Natural killer cell treated with Interleukin-12 subunit alpha and Interleukin-12 subunit beta and Interleukin-15 and Interleukin-18, amount 100 ng/mL, for 72 hours (primary cell): Measurements from ENCODE around the gene NPB. TPM values are rescaled to one million over a fixed set of nuclear protein-coding genes. Genes with fewer than 3 reads are reported as not detected.

Source experiments
- ATAC-seq, 2 donors: fragments of 150-1000 bp; cut with Tn5 transposase in 1 of 2; sonication (Bioruptor Pico), chemical (Tn5 transposase) in 1 of 2; 2 replicates each; pipeline ENCODE4 v1.10.0; 2021
- DNase-seq: peaks from one replicate; pipeline ENCODE4 v3.0.0; 2022; ENCODE audit warnings: low spot score
- H3K27ac Mint-ChIP-seq, 2 donors: 1 replicate in 1 of 2; 2 replicates in 1 of 2; pipeline ENCODE4 v1.8.0; 2022; ENCODE audit warnings: mixed read lengths in 2 of 2, mild to moderate bottlenecking in 1 of 2, moderate library complexity in 1 of 2
- H3K27me3 Mint-ChIP-seq, 2 donors: 1 replicate in 1 of 2; 2 replicates in 1 of 2; pipeline ENCODE4 v1.8.0; 2022; ENCODE audit warnings: mixed read lengths in 2 of 2
- H3K36me3 Mint-ChIP-seq: one replicate; pipeline ENCODE4 v1.8.0; 2022; ENCODE audit warnings: mixed read lengths
- H3K4me1 Mint-ChIP-seq, 2 donors: 1 replicate in 1 of 2; 2 replicates in 1 of 2; pipeline ENCODE4 v1.8.0; 2022; ENCODE audit warnings: low read depth in 2 of 2, mixed read lengths in 2 of 2, mild to moderate bottlenecking in 1 of 2
- H3K4me3 Mint-ChIP-seq: one replicate; pipeline ENCODE4 v1.8.0; 2022; ENCODE audit warnings: mixed read lengths
- H3K9me3 Mint-ChIP-seq: 2 replicates; pipeline ENCODE4 v1.8.0; 2022; ENCODE audit warnings: mixed read lengths
- total RNA-seq, 2 donors: library from RNA; stranded (reverse); gene quantifications; one replicate each; pipeline ENCODE4 v1.2.3, GENCODE V29; 2022

Gene NPB
- total RNA-seq, 2 donors from 2014 or later, result 0.17 to 0.50 TPM

DNA sequence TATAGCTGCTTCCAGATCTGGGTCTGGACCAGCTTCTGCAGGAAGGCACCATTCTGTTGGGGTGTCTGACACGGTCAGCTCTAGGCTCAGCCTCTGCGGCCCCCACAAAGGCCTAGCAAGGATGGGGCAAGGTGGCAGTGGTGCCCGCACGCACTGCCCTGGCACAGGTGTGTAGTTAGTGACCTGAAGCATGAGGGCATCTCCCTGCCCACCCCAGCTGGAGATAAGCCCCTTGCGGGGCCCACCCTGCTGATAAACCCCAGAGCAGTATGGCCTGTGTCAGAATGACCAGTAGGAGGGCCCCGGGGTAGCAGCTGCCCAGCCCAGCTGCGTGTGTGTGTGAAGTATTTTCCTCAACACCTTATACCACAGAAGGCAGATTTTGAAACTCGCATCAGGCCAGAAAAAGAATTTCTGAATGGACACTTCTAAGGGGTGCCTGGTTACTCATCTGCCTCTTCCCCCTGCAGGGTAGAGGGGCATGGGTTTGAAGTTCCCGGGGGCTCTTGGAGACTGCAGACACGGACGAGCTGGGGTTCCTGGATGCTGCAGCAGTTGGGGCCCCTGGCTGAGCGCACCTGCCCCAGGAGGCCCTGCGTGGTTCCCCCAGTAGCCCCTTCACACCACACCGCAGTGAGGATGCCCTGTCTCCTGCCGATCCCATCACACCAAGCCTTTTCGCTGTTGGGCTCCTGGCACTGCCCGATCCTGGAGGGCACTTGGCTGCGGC, 35.4 kb upstream of the NPB start:
- DNase-seq (no peak), ATAC-seq (no peak)
- peaks cover 14 to 41% of the 10 kb centered on the region in 2 donors for H3K4me1 Mint-ChIP-seq
- H3K4me3 Mint-ChIP-seq, result no peak overlapping the region
- H3K27ac Mint-ChIP-seq, result peak overlapping the region in 1 of 2 donors; percentile 59
- no peaks in the 10 kb centered on the region for H3K9me3 Mint-ChIP-seq
- H3K36me3 Mint-ChIP-seq, result peaks cover 5% of the 10 kb centered on the region
- H3K27me3 Mint-ChIP-seq, result no peaks in the 10 kb centered on the region

DNA sequence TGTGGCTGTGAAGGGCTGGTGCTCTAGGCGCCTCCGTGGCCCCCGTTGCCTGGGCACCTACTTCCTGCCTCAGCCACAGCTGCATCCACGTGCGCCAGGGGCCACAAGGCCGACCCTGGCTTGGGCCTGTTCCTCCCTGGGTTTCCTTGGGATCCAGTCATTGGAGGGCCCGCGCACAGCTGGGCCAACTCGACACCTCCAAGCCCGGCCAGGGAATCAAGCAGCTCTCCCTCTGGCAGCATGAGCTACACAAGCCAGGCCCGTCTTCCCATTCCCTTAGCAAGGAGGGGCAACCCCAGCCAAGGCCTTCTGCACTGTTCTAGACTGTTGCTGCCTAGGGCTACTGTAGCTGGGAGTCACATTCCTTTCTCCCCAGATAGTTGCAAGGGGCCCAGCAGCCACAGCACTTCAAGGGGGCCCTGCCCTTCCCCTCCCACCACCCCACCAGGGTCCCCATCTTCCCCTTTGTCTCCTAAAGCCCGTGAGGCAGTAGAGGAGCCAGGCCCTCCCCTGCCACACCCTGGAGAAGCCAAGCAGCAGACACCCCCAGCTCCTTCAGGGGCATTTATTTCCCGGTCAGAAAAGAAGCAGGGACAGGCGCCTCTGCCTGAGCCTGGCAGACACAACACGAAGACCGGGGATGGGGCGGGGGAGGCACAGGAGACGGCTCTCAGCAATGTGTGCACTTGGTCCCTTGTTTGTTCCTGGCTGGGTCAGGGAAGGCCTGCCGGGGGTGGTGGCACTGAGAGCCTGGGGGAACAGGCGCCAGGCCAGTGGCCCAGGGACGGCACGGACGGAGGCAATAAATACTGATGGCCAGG, 34.7 kb upstream of the NPB start:
- ATAC-seq (no peak), DNase-seq (no peak)
- peak overlapping the region; percentile 53 to 59 for H3K27ac Mint-ChIP-seq
- H3K9me3 Mint-ChIP-seq, result no peaks in the 10 kb centered on the region
- peaks cover 19 to 41% of the 10 kb centered on the region in 2 donors for H3K4me1 Mint-ChIP-seq
- H3K27me3 Mint-ChIP-seq, result no peaks in the 10 kb centered on the region
- peaks cover 5% of the 10 kb centered on the region for H3K36me3 Mint-ChIP-seq
- H3K4me3 Mint-ChIP-seq, result peak overlapping the region; percentile 50

DNA sequence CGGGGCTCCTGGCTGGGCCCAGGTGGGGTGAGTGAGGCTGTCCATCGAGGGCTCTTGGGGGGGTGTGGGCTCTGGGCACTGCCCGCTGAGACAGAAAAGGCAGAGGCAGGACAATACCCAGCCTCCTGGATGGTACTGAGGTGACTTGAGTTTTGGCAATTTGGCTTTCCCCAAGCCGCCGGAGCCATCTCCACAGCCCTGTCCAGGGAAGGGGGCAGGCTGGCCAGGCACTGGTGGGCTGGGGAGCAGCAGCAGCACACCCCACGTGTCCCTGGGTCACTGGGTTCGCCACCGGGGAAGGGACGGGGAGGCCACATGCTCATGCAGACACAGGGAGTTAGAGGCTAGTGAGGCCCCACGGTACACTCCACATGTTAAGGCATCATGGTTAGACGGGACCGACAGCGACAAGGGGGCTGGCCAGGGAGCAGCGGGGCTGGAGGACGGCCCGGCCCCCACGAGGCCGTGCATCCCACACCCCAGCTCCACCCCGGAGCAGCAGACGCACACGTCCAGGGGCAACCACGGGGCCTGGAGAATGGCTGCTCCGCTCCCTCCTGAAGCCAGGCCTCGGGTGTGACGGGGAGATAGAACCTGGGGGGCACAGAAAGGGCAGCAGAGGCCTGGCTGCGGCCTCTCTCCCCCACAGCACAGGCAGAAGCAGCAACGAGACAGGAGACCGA, 33.9 kb upstream of the NPB start:
- H3K9me3 Mint-ChIP-seq, result no peaks in the 10 kb centered on the region
- DNase-seq (no peak), ATAC-seq (no peak)
- no peaks in the 10 kb centered on the region for H3K27me3 Mint-ChIP-seq
- peak overlapping the region; percentile 50 for H3K4me3 Mint-ChIP-seq
- H3K27ac Mint-ChIP-seq, result peak overlapping the region in 1 of 2 donors; percentile 53
- peaks cover 21 to 39% of the 10 kb centered on the region in 2 donors for H3K4me1 Mint-ChIP-seq
- H3K36me3 Mint-ChIP-seq, result no peaks in the 10 kb centered on the region

DNA sequence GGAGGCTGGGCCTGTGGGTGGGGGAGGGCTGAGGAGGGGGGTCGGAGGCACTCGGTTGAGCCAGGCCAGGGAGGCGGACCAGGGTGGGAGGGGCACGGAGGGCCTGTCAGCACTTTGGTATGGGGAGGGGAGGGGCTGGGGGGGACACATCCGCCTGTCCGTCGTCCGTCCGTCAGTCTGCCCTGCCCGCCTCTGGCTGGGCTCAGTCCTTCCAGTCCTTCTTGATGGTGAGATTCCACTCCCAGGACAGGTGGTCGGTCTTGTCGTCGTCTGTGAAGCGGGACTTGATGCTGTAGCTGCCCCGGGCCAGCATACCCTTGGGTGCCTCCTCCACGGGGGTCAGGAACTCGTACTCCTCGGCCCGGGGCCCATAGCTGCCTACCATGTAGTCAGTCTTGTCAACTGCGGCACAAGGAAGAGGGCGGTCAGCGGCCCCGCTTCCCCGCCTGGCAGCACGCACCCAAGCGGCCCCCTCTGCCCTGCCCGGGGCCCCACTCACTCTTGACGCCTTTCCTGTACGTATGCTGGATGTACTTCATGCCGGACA, 33.3 kb upstream of the NPB start:
- DNase-seq, result no peak
- ATAC-seq, result no peak
- peak overlapping the region; percentile 53 to 86 for H3K27ac Mint-ChIP-seq
- no peaks in the 10 kb centered on the region for H3K27me3 Mint-ChIP-seq
- H3K4me3 Mint-ChIP-seq, result peak overlapping the region; percentile 87
- H3K9me3 Mint-ChIP-seq, result no peaks in the 10 kb centered on the region
- no peaks in the 10 kb centered on the region for H3K36me3 Mint-ChIP-seq
- peaks cover 17 to 33% of the 10 kb centered on the region in 2 donors for H3K4me1 Mint-ChIP-seq

DNA sequence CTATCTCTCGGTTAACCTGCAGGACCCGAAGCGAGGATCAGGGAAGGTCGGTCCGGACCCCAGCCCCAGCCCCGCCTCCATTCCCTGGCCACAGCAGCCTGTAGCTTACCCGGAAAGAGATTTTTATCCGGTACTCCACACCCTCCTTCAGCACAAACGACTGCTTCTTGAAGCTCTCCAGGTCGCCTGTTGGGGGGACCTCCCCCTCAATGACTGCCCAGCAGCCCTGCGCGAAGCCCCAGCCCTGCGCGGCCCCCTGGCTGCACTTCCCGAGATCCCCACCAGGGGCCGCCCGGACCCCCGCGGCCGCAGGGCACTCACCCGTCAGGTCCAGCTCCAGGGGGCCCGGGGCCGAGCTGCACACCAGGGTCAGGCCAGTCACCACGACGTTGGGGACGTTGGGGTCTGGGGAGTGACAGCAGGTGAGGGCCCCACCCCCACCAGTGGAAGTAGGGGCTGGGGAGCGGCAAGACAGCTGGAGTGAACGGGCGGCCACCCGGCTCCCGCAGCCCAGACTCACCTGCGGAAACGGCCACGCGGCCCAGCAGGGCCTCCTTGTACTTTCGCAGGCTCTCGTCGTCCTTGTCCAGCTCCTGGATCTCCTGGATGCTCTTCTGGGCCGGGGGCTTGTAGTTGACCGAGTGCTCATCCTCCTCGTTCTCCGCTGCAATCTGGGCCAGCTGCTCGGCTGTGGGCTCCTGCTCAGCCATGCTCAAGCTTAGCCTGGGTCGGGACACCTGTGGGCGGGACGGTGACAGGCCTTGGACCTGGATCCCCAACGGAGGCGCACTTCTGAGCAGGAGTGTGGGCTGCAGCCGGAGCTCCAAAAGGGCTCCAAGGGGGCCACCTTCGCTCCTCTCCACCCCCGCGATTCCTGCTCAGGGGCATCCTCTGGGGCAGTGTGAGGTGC, 32.6 kb upstream of the NPB start:
- no peaks in the 10 kb centered on the region for H3K9me3 Mint-ChIP-seq
- H3K4me3 Mint-ChIP-seq, result peak overlapping the region; percentile 87
- peak overlapping the region; percentile 86 to 88 for H3K27ac Mint-ChIP-seq
- H3K36me3 Mint-ChIP-seq, result no peaks in the 10 kb centered on the region
- peaks cover 16 to 32% of the 10 kb centered on the region in 2 donors for H3K4me1 Mint-ChIP-seq
- DNase-seq (no peak), ATAC-seq (no peak)
- no peaks in the 10 kb centered on the region for H3K27me3 Mint-ChIP-seq

DNA sequence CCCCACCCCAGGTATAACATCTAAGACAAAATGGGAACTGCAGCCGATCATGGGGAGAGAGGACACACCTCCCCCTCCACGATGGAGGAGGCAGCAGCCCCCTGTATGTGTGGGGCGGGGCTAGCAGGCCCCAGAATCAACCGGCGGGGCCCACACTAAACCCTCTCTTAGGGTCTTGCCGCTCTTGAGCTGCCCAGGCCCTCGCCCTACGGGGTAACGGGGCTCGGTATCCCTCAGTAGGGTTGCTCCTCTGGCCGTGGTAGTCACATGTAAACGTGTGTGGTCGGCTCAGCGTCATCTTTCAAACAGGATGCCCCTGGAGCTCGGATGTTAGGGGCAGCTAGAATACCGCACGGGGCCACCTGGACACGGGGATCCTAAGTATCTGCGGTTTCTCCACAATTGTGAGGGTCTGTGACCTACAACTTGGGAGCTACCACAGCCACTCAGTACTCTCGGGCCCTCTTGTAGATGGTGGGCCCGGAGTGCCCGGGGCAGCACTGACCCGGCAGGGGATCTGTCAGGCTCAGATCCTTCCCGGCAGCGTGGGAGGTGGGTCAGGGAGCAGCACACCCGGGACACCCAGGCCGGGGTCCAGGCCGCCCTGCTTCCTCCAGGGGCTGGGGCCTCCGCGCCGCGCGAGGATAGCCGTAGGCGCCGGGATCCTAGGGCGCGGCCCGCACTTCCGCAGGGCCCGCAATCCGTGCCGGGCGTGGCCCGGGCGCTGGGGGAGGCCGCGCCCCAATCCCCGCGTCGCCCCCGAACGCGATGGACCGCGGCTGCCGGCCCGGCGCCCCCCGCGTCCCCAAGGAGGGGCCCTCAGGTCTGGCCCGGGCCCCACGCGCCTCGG, 31.7 kb upstream of the NPB start:
- Mint-ChIP-seq H3K4me3 (peak overlapping the region; percentile 87), H3K36me3 (no peaks in the 10 kb centered on the region), H3K9me3 (no peaks in the 10 kb centered on the region), H3K4me1 (peaks cover 16 to 26% of the 10 kb centered on the region in 2 donors), H3K27me3 (no peaks in the 10 kb centered on the region), H3K27ac (peak overlapping the region; percentile 86 to 88)
- no peak for DNase-seq
- peak; percentile 48 to 57 for ATAC-seq

DNA sequence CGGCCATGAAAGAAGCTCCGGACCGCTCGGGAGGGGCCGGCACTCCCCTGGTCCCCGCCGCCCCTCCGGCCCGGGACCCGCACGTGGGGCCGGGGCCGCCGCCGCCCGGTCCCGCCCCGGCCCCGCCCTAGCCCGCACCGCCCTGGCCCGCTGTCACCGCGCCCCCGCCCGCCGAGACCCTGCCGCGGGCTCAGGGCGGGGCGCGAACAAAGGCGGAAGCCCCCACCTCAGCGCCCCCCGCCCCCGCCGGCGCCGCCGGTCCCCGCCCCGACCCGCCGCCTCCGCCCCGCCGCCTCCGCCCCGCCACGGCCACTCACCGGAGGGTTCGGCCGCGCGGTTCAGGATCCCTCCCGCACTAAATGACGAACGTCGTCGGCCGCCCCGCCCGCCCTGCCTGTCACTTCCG, 31.1 kb upstream of the NPB start, which contains the start of gene ARHGDIA:
Gene ARHGDIA (minus strand): TSS at position 357 of the 406 bp plus-strand sequence. CDS start 1,407 bp downstream, outside the sequence.
- ATAC-seq, result peak; percentile 80 to 89
- peak within 1 kb of the TSS; percentile 87 for H3K4me3 Mint-ChIP-seq
- peak within 1 kb of the TSS; percentile 86 to 88 for H3K27ac Mint-ChIP-seq
- no peaks in the 10 kb centered on the region for H3K27me3 Mint-ChIP-seq
- peaks cover 16 to 23% of the 10 kb centered on the region in 2 donors for H3K4me1 Mint-ChIP-seq
- H3K9me3 Mint-ChIP-seq, result no peaks in the 10 kb centered on the region
- DNase-seq, result no peak
- H3K36me3 Mint-ChIP-seq, result no peaks in the 10 kb centered on the region

DNA sequence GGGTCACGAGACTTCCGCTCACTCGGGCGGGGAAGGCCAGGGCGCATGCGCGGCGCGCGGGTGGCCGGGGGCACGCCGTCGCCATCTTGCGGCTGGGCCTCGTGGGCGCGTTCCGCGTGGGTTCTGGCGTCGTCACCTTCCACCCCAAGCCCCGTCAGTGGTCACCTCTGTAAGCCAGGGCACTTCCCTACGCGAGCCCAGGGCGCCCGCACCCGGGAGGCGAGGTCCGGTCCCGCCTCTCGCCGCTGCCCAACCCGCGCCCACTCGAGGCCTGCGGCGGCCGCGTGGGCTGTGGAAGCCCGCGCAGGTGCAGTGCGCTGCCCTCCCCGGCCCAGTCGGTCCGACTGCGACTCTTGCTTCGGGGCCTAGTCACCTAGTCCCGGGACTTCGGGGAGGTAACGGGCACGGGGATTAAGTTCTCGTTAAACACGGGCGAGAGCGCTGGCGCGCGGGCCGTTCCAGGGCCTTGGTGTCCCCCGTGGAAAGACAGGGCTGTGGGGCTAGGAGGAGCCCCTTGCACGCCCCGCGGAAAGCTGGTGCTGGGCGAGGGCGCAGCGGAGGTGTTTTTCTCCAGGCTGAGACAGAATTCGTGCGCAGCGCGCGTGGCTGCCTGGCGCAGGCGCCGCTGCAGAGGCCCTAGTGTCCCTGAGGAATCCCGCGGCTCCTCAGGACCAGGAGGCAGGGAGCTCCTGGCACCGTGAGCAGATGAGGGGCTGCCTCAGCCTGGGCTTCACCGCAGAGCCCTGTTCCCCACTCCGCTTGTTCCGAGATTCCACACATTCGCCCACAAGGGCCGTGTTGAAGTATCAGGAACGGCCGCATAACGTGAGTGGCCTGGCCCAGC, 30.4 kb upstream of the NPB start:
- Mint-ChIP-seq H3K27ac (peak overlapping the region; percentile 79 to 84), H3K4me3 (peak overlapping the region; percentile 79)
- ATAC-seq, result peak in 1 of 2 donors; percentile 2

DNA sequence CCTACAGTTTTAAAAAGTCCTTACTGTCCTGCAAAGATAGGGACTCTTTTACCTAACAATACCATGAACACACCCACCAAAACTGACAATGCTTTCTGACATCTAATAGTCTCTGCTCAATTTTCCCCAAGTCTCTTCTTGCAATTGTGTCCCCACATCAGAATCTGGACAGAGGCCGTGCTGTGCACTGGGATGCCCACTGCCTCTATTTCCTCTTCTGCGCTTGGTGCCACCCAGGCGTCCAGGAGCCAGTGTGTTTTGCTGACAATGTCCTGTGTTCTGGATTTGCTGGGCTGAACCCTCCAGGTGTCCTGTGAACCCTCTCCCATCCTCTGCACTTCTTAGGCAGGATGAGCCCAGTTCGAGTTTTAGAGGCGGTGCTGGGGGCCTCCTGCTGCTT, 24.5 kb upstream of the NPB start:
- DNase-seq (no peak), ATAC-seq (no peak)
- Mint-ChIP-seq H3K9me3 (no peaks in the 10 kb centered on the region), H3K4me3 (no peak overlapping the region), H3K27me3 (no peaks in the 10 kb centered on the region), H3K36me3 (peaks cover 4% of the 10 kb centered on the region), H3K27ac (no peak overlapping the region), H3K4me1 (peaks cover 4 to 8% of the 10 kb centered on the region in 2 donors)

More for the DNA sequence above, 30.4 kb upstream of the NPB start:
- no peaks in the 10 kb centered on the region for H3K27me3 Mint-ChIP-seq
- DNase-seq, result peak; percentile 97
- peaks cover 16 to 23% of the 10 kb centered on the region in 2 donors for H3K4me1 Mint-ChIP-seq
- H3K36me3 Mint-ChIP-seq, result no peaks in the 10 kb centered on the region
- H3K9me3 Mint-ChIP-seq, result no peaks in the 10 kb centered on the region

DNA sequence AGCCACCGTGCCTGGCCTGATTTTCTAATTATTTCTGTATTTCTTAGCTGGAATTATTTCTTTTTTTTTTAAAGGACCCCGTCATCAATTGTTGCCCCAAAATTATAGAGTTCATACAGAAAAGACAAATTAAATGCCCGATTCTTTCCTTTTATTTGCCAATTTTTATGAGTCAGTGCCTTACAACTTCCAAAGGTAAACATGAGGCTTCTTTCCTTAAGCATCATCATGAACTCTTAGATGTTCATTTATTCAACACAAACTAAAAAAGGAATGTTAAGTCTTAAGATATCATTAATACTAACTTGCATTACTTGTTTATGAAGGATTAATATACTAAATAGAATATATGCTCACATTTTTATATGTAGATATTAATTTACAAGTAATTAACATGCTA, 23.7 kb upstream of the NPB start:
- DNase-seq (no peak), ATAC-seq (no peak)
- Mint-ChIP-seq H3K36me3 (peaks cover 4% of the 10 kb centered on the region), H3K27ac (no peak overlapping the region), H3K27me3 (no peaks in the 10 kb centered on the region), H3K4me1 (peaks cover 0 to under 1% of the 10 kb centered on the region in 2 donors), H3K4me3 (no peak overlapping the region), H3K9me3 (no peaks in the 10 kb centered on the region)

DNA sequence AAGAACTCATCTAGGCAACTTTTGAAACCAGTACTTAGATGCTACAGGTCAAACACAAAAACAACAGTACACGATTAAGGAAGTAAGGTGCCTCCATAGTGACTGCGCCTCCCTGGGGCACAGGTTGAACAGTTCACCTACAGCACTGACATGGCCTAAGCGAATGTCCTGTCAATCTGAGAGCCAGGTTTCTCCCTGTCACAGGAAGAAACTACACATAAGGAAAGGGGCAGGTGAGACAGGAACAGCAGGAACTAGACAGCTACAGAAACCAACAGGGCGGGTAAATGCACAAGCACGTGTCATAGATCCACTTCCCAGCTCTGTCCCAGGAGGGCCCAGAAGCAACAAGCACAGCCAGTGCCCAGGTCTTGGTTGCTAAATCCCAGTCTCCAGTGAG, 22.9 kb upstream of the NPB start:
- peaks cover 0 to under 1% of the 10 kb centered on the region in 2 donors for H3K4me1 Mint-ChIP-seq
- no peak overlapping the region for H3K27ac Mint-ChIP-seq
- H3K36me3 Mint-ChIP-seq, result peaks cover 4% of the 10 kb centered on the region

More for the DNA sequence above, 22.9 kb upstream of the NPB start:
- ATAC-seq (no peak), DNase-seq (no peak)
- no peaks in the 10 kb centered on the region for H3K9me3 Mint-ChIP-seq
- H3K4me3 Mint-ChIP-seq, result no peak overlapping the region
- H3K27me3 Mint-ChIP-seq, result no peaks in the 10 kb centered on the region
